ENCODE data around the gene ALK.

ALK gene

GRCh38 chr2:29519338-29519925, 402.0 kb downstream of the ALK start:
- H3K27ac Mint-ChIP-seq = no peak overlapping the region
- no peak overlapping the region for H3K4me3 Mint-ChIP-seq
- DNase-seq (no peak), ATAC-seq (no peak)
- H3K4me1 Mint-ChIP-seq = no peaks in the 10 kb centered on the region
- peaks cover 6% of the 10 kb centered on the region for H3K9me3 Mint-ChIP-seq
- H3K27me3 Mint-ChIP-seq = peaks cover 11% of the 10 kb centered on the region
- H3K36me3 Mint-ChIP-seq (ENCODE audit: low read depth) = no peaks in the 10 kb centered on the region

GRCh38 chr2:29518646-29519337, 402.6 kb downstream of the ALK start:
- Mint-ChIP-seq H3K4me1 (no peaks in the 10 kb centered on the region), H3K4me3 (no peak overlapping the region), H3K9me3 (peaks cover 7% of the 10 kb centered on the region), H3K36me3 (ENCODE audit: low read depth) (no peaks in the 10 kb centered on the region), H3K27ac (no peak overlapping the region), H3K27me3 (peaks cover 12% of the 10 kb centered on the region)
- ATAC-seq = no peak
- no peak for DNase-seq

DNA sequence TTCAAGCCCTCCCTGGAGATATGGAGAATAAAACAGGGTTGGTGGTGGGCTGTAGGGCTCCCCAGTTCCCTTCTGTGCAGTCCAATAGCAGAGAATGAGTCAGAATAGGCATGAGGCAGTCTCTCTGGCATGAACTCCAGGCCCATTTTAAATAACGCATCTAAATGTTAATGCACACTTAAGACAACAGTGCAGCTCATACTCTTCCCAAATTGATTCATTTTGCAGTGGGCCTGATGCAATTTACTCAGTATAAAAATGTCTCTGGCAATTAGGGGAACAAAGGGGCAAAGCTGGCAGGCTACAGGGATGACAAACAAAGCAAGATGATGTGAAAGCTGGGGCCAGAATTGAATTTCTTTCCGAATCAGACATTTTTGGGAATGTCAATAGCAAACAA, 403.4 kb downstream of the ALK start:
- Mint-ChIP-seq H3K4me3 (no peak overlapping the region), H3K27ac (no peak overlapping the region), H3K4me1 (no peaks in the 10 kb centered on the region), H3K27me3 (peaks cover 12% of the 10 kb centered on the region), H3K36me3 (ENCODE audit: low read depth) (no peaks in the 10 kb centered on the region), H3K9me3 (peaks cover 7% of the 10 kb centered on the region)
- no peak for ATAC-seq
- no peak for DNase-seq

- DNase-seq (no peak), ATAC-seq (no peak)
- Mint-ChIP-seq H3K4me1 (no peaks in the 10 kb centered on the region), H3K9me3 (peaks cover 7% of the 10 kb centered on the region), H3K36me3 (ENCODE audit: low read depth) (no peaks in the 10 kb centered on the region), H3K27ac (no peak overlapping the region), H3K27me3 (peaks cover 8% of the 10 kb centered on the region), H3K4me3 (no peak overlapping the region)
These were observed 404.0 kb downstream of the ALK start for GRCh38 chr2:29517413-29517812.

- Mint-ChIP-seq H3K36me3 (ENCODE audit: low read depth) (no peaks in the 10 kb centered on the region), H3K27me3 (peaks cover 8% of the 10 kb centered on the region)
These were observed 404.6 kb downstream of the ALK start for GRCh38 chr2:29516767-29517166.

GRCh38 chr2:29509878-29510277, 411.5 kb downstream of the ALK start:
- H3K9me3 Mint-ChIP-seq = peaks cover 6% of the 10 kb centered on the region
- no peak for ATAC-seq
- peaks cover 4% of the 10 kb centered on the region for H3K27me3 Mint-ChIP-seq
- no peaks in the 10 kb centered on the region for H3K4me1 Mint-ChIP-seq
- H3K36me3 Mint-ChIP-seq (ENCODE audit: low read depth) = no peaks in the 10 kb centered on the region
- DNase-seq = no peak
- H3K4me3 Mint-ChIP-seq = no peak overlapping the region
- H3K27ac Mint-ChIP-seq = no peak overlapping the region

More at GRCh38 chr2:29516767-29517166, 404.6 kb downstream of the ALK start:
- Mint-ChIP-seq H3K9me3 (peaks cover 7% of the 10 kb centered on the region), H3K4me3 (no peak overlapping the region), H3K4me1 (no peaks in the 10 kb centered on the region), H3K27ac (no peak overlapping the region)
- no peak for DNase-seq
- ATAC-seq = no peak

GRCh38 chr2:29509397-29509796, 412.0 kb downstream of the ALK start:
- no peak for DNase-seq
- Mint-ChIP-seq H3K9me3 (peaks cover 1% of the 10 kb centered on the region), H3K27me3 (peaks cover 2% of the 10 kb centered on the region), H3K4me3 (no peak overlapping the region), H3K27ac (no peak overlapping the region), H3K4me1 (no peaks in the 10 kb centered on the region), H3K36me3 (ENCODE audit: low read depth) (no peaks in the 10 kb centered on the region)
- ATAC-seq = no peak

DNA sequence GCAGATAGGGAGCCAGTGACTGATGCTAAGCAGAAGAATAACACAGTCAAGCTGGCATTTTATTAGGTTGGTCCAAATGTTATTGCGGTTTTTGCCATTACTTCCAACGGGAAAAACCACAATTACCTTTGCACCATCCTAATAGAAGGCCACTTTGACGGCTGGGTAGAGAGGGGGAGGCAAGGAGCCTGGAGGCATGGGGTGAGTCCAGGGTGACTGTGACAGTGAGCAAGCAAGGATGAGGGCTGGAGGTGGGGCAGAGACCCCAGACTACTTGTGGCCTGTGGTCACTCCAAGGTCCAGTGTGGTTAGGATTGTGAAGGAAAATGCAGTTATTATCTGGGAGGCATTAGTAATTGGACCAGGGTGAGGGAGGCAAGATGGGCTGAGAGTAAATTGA, 416.6 kb downstream of the ALK start:
- DNase-seq (no peak), ATAC-seq (no peak)
- H3K27me3 Mint-ChIP-seq = peaks cover 10% of the 10 kb centered on the region
- no peak overlapping the region for H3K27ac Mint-ChIP-seq
- no peaks in the 10 kb centered on the region for H3K9me3 Mint-ChIP-seq
- H3K36me3 Mint-ChIP-seq (ENCODE audit: low read depth) = no peaks in the 10 kb centered on the region
- H3K4me1 Mint-ChIP-seq = no peaks in the 10 kb centered on the region
- no peak overlapping the region for H3K4me3 Mint-ChIP-seq

DNA sequence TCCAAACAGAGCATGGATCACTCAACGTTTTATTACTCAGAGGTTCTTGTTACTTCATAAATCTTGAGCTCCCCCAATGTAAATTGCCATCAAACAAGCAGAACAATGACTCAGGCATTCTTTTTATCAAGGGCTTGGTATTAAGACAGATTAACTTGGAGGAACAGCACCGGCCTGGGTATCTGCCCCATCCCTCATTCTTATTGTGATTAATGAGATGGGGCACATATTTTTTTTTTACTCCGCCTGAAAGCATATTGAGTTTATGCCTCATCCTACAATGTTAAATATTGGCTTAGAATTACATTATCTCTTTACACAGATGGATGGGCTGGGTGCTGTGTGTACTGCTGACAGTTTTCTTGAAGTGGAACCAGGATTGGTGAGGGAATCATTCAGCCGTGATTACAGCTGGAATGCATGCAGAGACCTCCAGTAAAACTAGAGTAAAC, 418.9 kb downstream of the ALK start:
- no peaks in the 10 kb centered on the region for H3K9me3 Mint-ChIP-seq
- no peaks in the 10 kb centered on the region for H3K4me1 Mint-ChIP-seq
- H3K36me3 Mint-ChIP-seq (ENCODE audit: low read depth) = no peaks in the 10 kb centered on the region
- no peak overlapping the region for H3K27ac Mint-ChIP-seq
- no peak overlapping the region for H3K4me3 Mint-ChIP-seq
- no peak for DNase-seq
- peaks cover 11% of the 10 kb centered on the region for H3K27me3 Mint-ChIP-seq
- ATAC-seq = no peak

- Mint-ChIP-seq H3K4me3 (no peak overlapping the region), H3K4me1 (no peaks in the 10 kb centered on the region), H3K27me3 (peaks cover 4% of the 10 kb centered on the region), H3K27ac (no peak overlapping the region), H3K36me3 (ENCODE audit: low read depth) (no peaks in the 10 kb centered on the region), H3K9me3 (no peaks in the 10 kb centered on the region)
- DNase-seq (no peak), ATAC-seq (no peak)
These were observed 424.0 kb downstream of the ALK start for GRCh38 chr2:29497375-29497774.

- H3K36me3 Mint-ChIP-seq (ENCODE audit: low read depth) = no peaks in the 10 kb centered on the region
- no peaks in the 10 kb centered on the region for H3K9me3 Mint-ChIP-seq
- no peaks in the 10 kb centered on the region for H3K4me1 Mint-ChIP-seq
- peaks cover 4% of the 10 kb centered on the region for H3K27me3 Mint-ChIP-seq
- DNase-seq (no peak), ATAC-seq (no peak)
- no peak overlapping the region for H3K27ac Mint-ChIP-seq
- no peak overlapping the region for H3K4me3 Mint-ChIP-seq
These were observed 425.2 kb downstream of the ALK start for GRCh38 chr2:29496198-29496597.

- H3K36me3 Mint-ChIP-seq (ENCODE audit: low read depth) = no peaks in the 10 kb centered on the region
- H3K4me1 Mint-ChIP-seq = no peaks in the 10 kb centered on the region
- peaks cover 4% of the 10 kb centered on the region for H3K27me3 Mint-ChIP-seq
- H3K9me3 Mint-ChIP-seq = no peaks in the 10 kb centered on the region
- ATAC-seq (no peak), DNase-seq (no peak)
- no peak overlapping the region for H3K4me3 Mint-ChIP-seq
- H3K27ac Mint-ChIP-seq = no peak overlapping the region
These were observed 425.8 kb downstream of the ALK start for GRCh38 chr2:29495536-29496060.

DNA sequence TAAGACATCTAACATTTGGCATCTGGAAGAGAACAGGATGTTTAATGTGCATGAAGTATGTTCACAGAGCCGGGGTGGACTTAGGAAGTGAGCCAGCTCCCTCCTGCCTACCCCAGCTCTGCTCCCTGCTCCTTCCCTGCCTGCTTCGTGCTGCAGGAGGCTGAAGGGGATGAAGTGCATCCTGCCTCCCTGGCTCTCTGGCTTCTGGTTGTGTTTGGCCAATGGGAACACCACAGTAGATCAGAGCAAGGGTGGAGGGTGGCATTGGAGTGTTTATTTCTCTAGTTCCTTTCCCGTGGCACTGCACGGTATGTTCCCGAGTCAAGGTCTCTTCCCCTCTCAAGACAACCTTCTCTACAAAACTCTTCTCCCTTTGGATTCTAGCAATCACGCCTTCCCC, 426.3 kb downstream of the ALK start:
- Mint-ChIP-seq H3K4me3 (no peak overlapping the region), H3K36me3 (ENCODE audit: low read depth) (no peaks in the 10 kb centered on the region), H3K27ac (no peak overlapping the region), H3K9me3 (no peaks in the 10 kb centered on the region), H3K27me3 (peaks cover 4% of the 10 kb centered on the region), H3K4me1 (no peaks in the 10 kb centered on the region)
- no peak for DNase-seq
- ATAC-seq = no peak

DNA sequence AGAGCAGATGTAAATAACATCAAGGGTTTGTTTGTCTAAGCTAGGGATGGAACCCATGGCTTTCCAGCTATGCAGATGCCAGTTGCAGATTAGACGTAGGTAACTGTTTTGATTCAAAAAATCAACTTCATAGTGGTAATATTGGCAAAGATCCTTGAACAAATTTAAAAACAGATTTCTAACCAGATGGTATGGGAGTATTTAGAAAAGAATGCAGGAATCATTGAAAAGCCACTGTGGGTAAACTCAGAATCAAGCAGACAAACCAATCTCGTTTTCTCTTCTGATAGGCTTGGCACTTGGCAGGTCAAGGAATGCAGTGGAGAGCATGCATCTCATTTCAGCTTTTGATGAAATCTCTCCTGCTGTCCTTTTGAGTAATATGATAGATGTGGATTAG, 428.7 kb downstream of the ALK start:
- H3K36me3 Mint-ChIP-seq (ENCODE audit: low read depth) = no peaks in the 10 kb centered on the region
- H3K9me3 Mint-ChIP-seq = no peaks in the 10 kb centered on the region
- no peak overlapping the region for H3K4me3 Mint-ChIP-seq
- H3K27ac Mint-ChIP-seq = no peak overlapping the region
- DNase-seq = no peak
- no peak for ATAC-seq
- H3K4me1 Mint-ChIP-seq = no peaks in the 10 kb centered on the region
- peaks cover 4% of the 10 kb centered on the region for H3K27me3 Mint-ChIP-seq

DNA sequence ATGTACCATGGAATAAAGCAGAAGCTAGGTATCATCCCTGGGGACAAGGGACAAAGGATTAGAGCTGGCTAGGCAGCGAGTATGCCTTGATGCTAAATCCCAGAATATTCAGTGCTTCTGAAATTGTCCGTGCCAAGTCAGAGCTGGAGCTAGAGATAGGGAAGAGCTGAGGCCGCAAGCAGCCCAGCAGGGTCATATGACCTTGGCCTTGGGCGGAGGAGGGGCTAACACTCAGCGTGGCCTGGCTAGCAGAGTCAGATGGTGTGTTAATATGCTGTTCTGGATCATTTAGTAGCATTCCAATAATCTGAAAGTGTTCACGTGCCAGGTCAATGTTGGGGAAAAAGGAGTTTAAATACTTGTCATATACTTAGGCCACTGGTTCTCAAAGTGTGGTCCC, 431.3 kb downstream of the ALK start:
- H3K27me3 Mint-ChIP-seq = peaks cover 3% of the 10 kb centered on the region
- no peak overlapping the region for H3K27ac Mint-ChIP-seq
- H3K4me1 Mint-ChIP-seq = no peaks in the 10 kb centered on the region
- ATAC-seq (no peak), DNase-seq (no peak)
- H3K36me3 Mint-ChIP-seq (ENCODE audit: low read depth) = no peaks in the 10 kb centered on the region
- H3K4me3 Mint-ChIP-seq = no peak overlapping the region
- no peaks in the 10 kb centered on the region for H3K9me3 Mint-ChIP-seq
